Left ventricle myocardium superior (tissue), 1 donor: ENCODE results near the gene PRR19. TPM values are rescaled to one million over a fixed set of nuclear protein-coding genes. Genes with fewer than 3 reads are reported as not detected.
"Not testable (repeated sequence)": the region's sequence is repeated elsewhere in the genome, so short reads cannot be mapped to it uniquely, and the experiment has no call there.

Experiments
- ATAC-seq: fragments of 200-7000 bp; cut with Tn5 transposase; one replicate; pipeline ENCODE4 v1.9.1; 2020; ENCODE audit warnings: mild to moderate bottlenecking, moderate library complexity
- DNase-seq: peaks from one replicate; pipeline ENCODE4 v3.0.0-alpha.2; 2020
- intact Hi-C: fragments of 100-400 bp; cut with micrococcal nuclease; formaldehyde crosslinking; loops from one replicate; pipeline ENCODE4 v1.11.0; 2022
- long read RNA-seq: library from polyadenylated mRNA; unstranded; transcript quantifications from one replicate; pipeline ENCODE4 v2.0.0, GENCODE V29; 2021
- total RNA-seq: library from RNA; stranded (reverse); fragmentation: NEBNext Ultra II Directional; extraction: Animal tissue kit (Norgen Biotek cat#: 25700); gene quantifications from one replicate; pipeline ENCODE4 v1.2.1, GENCODE V29; 2021
- donor health status: DM: no; HTN: yes; CAD: no; lungs with severe emphysema.

PRR19 gene
- total RNA-seq = not detected
- long read RNA-seq = 0 reads

GRCh38 chr19:42301646-42302203 lies at the start of gene PRR19:
PRR19 (plus strand) TSS chr19:42302132; CDS start chr19:42309585, 7,453 bp downstream.
- intact Hi-C loops = no loop called here
- ATAC-seq (peak; percentile 27), DNase-seq (no peak)

GRCh38 chr19:42252365-42253244 lies 49.3 kb upstream of the PRR19 start:
- peak; percentile 66 for DNase-seq
- peak; percentile 15 for ATAC-seq
- intact Hi-C loops = no loop called here

GRCh38 chr19:42253245-42254088 lies 48.5 kb upstream of the PRR19 start:
- DNase-seq (peak; percentile 78), ATAC-seq (peak; percentile 9)
- intact Hi-C loops = no loop called here

GRCh38 chr19:42254089-42254849 lies 47.7 kb upstream of the PRR19 start:
- intact Hi-C loops = no loop called here
- peak; percentile 84 for DNase-seq
- ATAC-seq = peak; percentile 38

GRCh38 chr19:42254850-42255765 lies 46.8 kb upstream of the PRR19 start, which contains the start of gene ERF:
ERF (minus strand) TSS chr19:42255128; CDS start chr19:42254999, 129 bp downstream.
- intact Hi-C loops = no loop called here
- ATAC-seq = peak; percentile 76

GRCh38 chr19:42255766-42256745 lies 45.9 kb upstream of the PRR19 start:
- intact Hi-C loops = no loop called here
- ATAC-seq (peak; percentile 4), DNase-seq (peak; percentile 75)

More at GRCh38 chr19:42254850-42255765, 46.8 kb upstream of the PRR19 start, which contains the start of gene ERF:
- peak; percentile 97 for DNase-seq

- ATAC-seq, intact Hi-C loops, DNase-seq: not testable (repeated sequence)
Measured at GRCh38 chr19:42257842-42258241, 44.1 kb upstream of the PRR19 start.

GRCh38 chr19:42261763-42262162 lies 40.2 kb upstream of the PRR19 start:
- DNase-seq (no peak), ATAC-seq (no peak)
- intact Hi-C loops = no loop called here

GRCh38 chr19:42266105-42266504 lies 35.8 kb upstream of the PRR19 start:
- DNase-seq, ATAC-seq, intact Hi-C loops: not testable (repeated sequence)

- intact Hi-C loops, DNase-seq, ATAC-seq: not testable (repeated sequence)
Measured at GRCh38 chr19:42266928-42267603, 34.9 kb upstream of the PRR19 start.

- DNase-seq (no peak), ATAC-seq (no peak)
- intact Hi-C loops = no loop called here
Measured at GRCh38 chr19:42267644-42268141, 34.2 kb upstream of the PRR19 start.

- DNase-seq (peak; percentile 98), ATAC-seq (peak; percentile 84)
- intact Hi-C loops = no loop called here
Measured at GRCh38 chr19:42268142-42268703, 33.7 kb upstream of the PRR19 start.

GRCh38 chr19:42268704-42269477 lies 33.0 kb upstream of the PRR19 start, which contains the start of gene CIC:
CIC (plus strand) TSS chr19:42269252; CDS start chr19:42271784, 2,532 bp downstream.
- peak; percentile 99 for DNase-seq
- ATAC-seq = peak; percentile 87
- intact Hi-C loops = no loop called here

- peak; percentile 45 for DNase-seq
- intact Hi-C loops = no loop called here
- no peak for ATAC-seq
Measured at GRCh38 chr19:42269478-42270345, 32.2 kb upstream of the PRR19 start.
